Stimulated activated CD4-positive, alpha-beta T cell treated with anti-CD3 and anti-CD28 coated beads, Interleukin-2, amount 100 ng/mL, for 48 hours (primary cell): Measurements from ENCODE around the gene MSLN.

Source experiments
- DNase-seq, 2 donors: peaks; one replicate each; pipeline ENCODE4 v3.0.0-alpha.2; 2020

MSLN gene

GRCh38 chr16:723695-724094 lies 36.8 kb upstream of the MSLN start:
- DNase-seq = no peak

GRCh38 chr16:724188-725040 lies 36.1 kb upstream of the MSLN start:
- DNase-seq = no peak

- no peak for DNase-seq
These were observed 35.5 kb upstream of the MSLN start for GRCh38 chr16:725041-725376.

GRCh38 chr16:725463-726187 lies 34.9 kb upstream of the MSLN start:
- no peak for DNase-seq

- DNase-seq = no peak
These were observed 34.4 kb upstream of the MSLN start for GRCh38 chr16:726188-726437.

GRCh38 chr16:726438-727290 lies 33.9 kb upstream of the MSLN start, which contains the start of the genes CCDC78 and HAGHL:
Gene CCDC78 (minus strand): TSS chr16:726443. CDS start chr16:726367, 76 bp downstream.
Gene HAGHL (plus strand): TSS chr16:727106. CDS start chr16:727510, 404 bp downstream.
- peak; percentile 44 to 47 for DNase-seq

GRCh38 chr16:727291-727977 lies 33.1 kb upstream of the MSLN start:
- DNase-seq = no peak

GRCh38 chr16:728131-728889 lies 32.2 kb upstream of the MSLN start:
- DNase-seq = peak; percentile 40 to 49

- no peak for DNase-seq
These were observed 31.4 kb upstream of the MSLN start for GRCh38 chr16:728890-729744.

GRCh38 chr16:729768-730665 lies 30.5 kb upstream of the MSLN start:
- no peak for DNase-seq

- DNase-seq = no peak
These were observed 29.6 kb upstream of the MSLN start for GRCh38 chr16:730666-731509.

- DNase-seq = no peak
These were observed 28.2 kb upstream of the MSLN start for GRCh38 chr16:732332-732731.

- no peak for DNase-seq
These were observed 27.6 kb upstream of the MSLN start for GRCh38 chr16:732936-733335.

GRCh38 chr16:733382-734207 lies 26.9 kb upstream of the MSLN start:
- peak in 1 of 2 donors; percentile 43 for DNase-seq

GRCh38 chr16:734208-734980 lies 26.1 kb upstream of the MSLN start:
- no peak for DNase-seq

GRCh38 chr16:734981-735881 lies 25.3 kb upstream of the MSLN start:
- no peak for DNase-seq
